Nephron progenitor cell (in vitro differentiated cells): Measurements from ENCODE around the gene BACE1.

Source experiments
- DNase-seq: peaks from one replicate; pipeline ENCODE4 v3.0.0; 2021
- H3K27ac Mint-ChIP-seq: 2 replicates; pipeline ENCODE4 v1.8.0; 2021; ENCODE audit warnings: mild to moderate bottlenecking, moderate library complexity, mixed read lengths
- H3K27me3 Mint-ChIP-seq: 2 replicates; pipeline ENCODE4 v1.8.0; 2021; ENCODE audit warnings: mild to moderate bottlenecking, low read depth, mixed read lengths; ENCODE audit not compliant: poor library complexity
- H3K36me3 Mint-ChIP-seq: 2 replicates; pipeline ENCODE4 v1.8.0; 2021; ENCODE audit warnings: low read depth, mixed read lengths
- H3K4me1 Mint-ChIP-seq: 2 replicates; pipeline ENCODE4 v1.8.0; 2021; ENCODE audit warnings: mixed read lengths
- H3K4me3 Mint-ChIP-seq: 2 replicates; pipeline ENCODE4 v1.8.0; 2021; ENCODE audit warnings: mild to moderate bottlenecking, moderate library complexity, mixed read lengths
- H3K9me3 Mint-ChIP-seq: 2 replicates; pipeline ENCODE4 v1.8.0; 2021; ENCODE audit warnings: mild to moderate bottlenecking, moderate library complexity, mixed read lengths
- CTCF ChIP-seq: fragments of 200-600 bp; sonication (generic); IDR thresholded peaks from 2 replicates; pipeline ENCODE4 v1.5.0; 2021; ENCODE audit warnings: antibody characterized with exemption

BACE1 gene

DNA sequence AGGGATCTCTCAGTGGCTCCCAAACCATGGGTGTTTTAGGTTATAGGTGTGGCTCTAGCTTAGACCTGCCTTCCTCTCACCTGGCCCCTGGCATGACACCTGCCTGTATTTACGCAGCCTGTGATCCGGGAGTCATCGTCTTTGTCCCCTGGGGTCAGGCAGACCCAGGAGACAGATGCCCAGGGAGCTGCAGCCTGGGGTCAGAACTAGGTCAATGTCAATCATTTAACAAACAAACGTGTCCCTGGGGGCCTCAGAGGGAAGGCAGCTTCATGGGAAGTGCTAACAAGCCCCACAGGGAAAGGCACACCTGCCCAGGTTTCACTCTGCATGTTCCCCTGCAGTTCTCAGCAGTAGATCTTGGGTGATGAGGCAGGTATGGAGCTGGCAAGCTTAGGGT is 13.0 kb downstream of the BACE1 start:
- no peak overlapping the region for H3K4me3 Mint-ChIP-seq
- no peaks in the 10 kb centered on the region for H3K9me3 Mint-ChIP-seq
- no peak for DNase-seq
- H3K27me3 Mint-ChIP-seq, result no peaks in the 10 kb centered on the region
- peaks cover 8% of the 10 kb centered on the region for H3K36me3 Mint-ChIP-seq
- H3K4me1 Mint-ChIP-seq, result peaks cover 61% of the 10 kb centered on the region
- peak overlapping the region; percentile 57 for H3K27ac Mint-ChIP-seq
- no peak for TF ChIP-seq CTCF

DNA sequence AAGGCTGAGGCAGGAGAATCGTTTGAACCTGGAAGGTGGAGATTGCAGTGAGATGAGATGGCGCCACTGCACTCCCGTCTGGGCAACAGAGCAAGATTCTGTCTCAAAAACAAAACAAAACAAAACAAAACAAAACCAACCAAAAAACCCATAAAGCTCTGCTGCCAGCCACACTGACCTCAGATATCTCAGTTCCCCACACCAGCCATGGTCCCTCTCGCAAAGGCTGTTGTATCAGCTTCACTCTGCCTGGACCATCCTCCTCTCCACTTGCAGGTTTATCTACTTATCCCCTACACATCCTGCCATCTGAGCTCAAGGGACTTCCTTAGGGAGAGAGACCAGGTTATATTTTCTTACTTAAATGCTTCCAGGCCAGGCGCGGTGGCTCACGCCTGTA is 13.8 kb downstream of the BACE1 start:
- TF ChIP-seq CTCF, result no peak

GRCh38 chr11:117300773-117301172 is 15.3 kb downstream of the BACE1 start:
- peak; percentile 11 for DNase-seq
- Mint-ChIP-seq H3K9me3 (no peaks in the 10 kb centered on the region), H3K36me3 (peaks cover 8% of the 10 kb centered on the region), H3K4me3 (peak overlapping the region; percentile 66), H3K27ac (peak overlapping the region; percentile 98), H3K27me3 (no peaks in the 10 kb centered on the region), H3K4me1 (peaks cover 70% of the 10 kb centered on the region)
- TF ChIP-seq CTCF, result no peak

More for the DNA sequence above, 13.8 kb downstream of the BACE1 start:
- no peak for DNase-seq
- Mint-ChIP-seq H3K9me3 (no peaks in the 10 kb centered on the region), H3K4me3 (no peak overlapping the region), H3K4me1 (peaks cover 61% of the 10 kb centered on the region), H3K36me3 (peaks cover 8% of the 10 kb centered on the region), H3K27ac (no peak overlapping the region), H3K27me3 (no peaks in the 10 kb centered on the region)

DNA sequence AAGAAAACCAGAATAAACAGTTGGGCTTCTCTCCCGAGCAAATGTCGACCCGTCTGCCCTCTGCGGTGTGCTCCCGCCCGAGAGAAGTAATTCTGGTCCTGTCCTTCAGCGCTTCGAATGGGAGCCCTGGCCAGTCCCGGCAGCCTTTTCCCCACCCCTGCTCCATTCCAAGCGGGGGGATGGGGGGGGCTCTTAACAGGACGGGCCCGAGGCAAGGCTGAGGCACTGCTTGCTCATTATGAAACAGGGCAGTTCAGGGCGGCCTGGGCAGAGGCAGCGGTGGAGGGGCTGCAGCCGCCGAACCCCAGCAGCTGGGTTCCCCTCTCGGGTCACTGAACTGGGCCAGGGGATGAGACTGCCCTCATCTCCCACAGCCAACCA is 15.8 kb downstream of the BACE1 start:
- peaks cover 8% of the 10 kb centered on the region for H3K36me3 Mint-ChIP-seq
- DNase-seq, result peak; percentile 56
- TF ChIP-seq CTCF, result no peak
- H3K4me3 Mint-ChIP-seq, result peak overlapping the region; percentile 35
- H3K4me1 Mint-ChIP-seq, result peaks cover 70% of the 10 kb centered on the region
- H3K27me3 Mint-ChIP-seq, result no peaks in the 10 kb centered on the region
- H3K27ac Mint-ChIP-seq, result peak overlapping the region; percentile 97
- no peaks in the 10 kb centered on the region for H3K9me3 Mint-ChIP-seq

- H3K36me3 Mint-ChIP-seq, result peaks cover 13% of the 10 kb centered on the region
- peak overlapping the region; percentile 97 for H3K27ac Mint-ChIP-seq
- DNase-seq, result peak; percentile 18
- H3K4me1 Mint-ChIP-seq, result peaks cover 68% of the 10 kb centered on the region
- peak overlapping the region; percentile 60 for H3K4me3 Mint-ChIP-seq
- no peak for TF ChIP-seq CTCF
- no peaks in the 10 kb centered on the region for H3K9me3 Mint-ChIP-seq
- H3K27me3 Mint-ChIP-seq, result no peaks in the 10 kb centered on the region
Measured at GRCh38 chr11:117299351-117300282, 16.4 kb downstream of the BACE1 start.

DNA sequence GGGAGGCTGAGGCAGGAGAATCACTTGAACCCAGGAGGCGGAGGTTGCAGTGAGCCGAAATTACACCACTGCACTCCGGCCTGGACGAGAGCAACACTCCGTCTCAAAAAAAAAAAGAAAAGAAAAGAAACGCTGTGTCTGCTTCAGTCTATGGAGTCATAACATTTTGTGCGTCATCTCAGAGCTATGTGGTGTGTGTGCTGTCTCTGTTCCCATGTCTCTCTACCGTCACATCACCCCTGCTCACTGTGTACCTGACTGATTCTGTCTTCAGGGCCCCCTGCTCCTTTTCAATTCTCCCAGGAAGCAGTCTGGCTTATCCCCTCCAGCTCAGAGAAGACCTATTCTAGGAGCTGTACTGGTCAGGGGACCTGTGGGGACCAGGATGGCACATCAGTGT is 17.9 kb downstream of the BACE1 start:
- Mint-ChIP-seq H3K4me1 (peaks cover 54% of the 10 kb centered on the region), H3K36me3 (peaks cover 21% of the 10 kb centered on the region), H3K9me3 (no peaks in the 10 kb centered on the region), H3K27me3 (no peaks in the 10 kb centered on the region), H3K4me3 (no peak overlapping the region), H3K27ac (peak overlapping the region; percentile 90)
- TF ChIP-seq CTCF, result no peak
- DNase-seq, result no peak
